Measurements from ENCODE around the gene NCF4. TPM values are rescaled to one million over a fixed set of nuclear protein-coding genes. Genes with fewer than 3 reads are reported as not detected.

The NCF4 gene
- total and polyA plus RNA-seq, 2 donors (not counting 1 experiment from before 2014, with no cell fraction given) = 118 to 175 TPM

DNA sequence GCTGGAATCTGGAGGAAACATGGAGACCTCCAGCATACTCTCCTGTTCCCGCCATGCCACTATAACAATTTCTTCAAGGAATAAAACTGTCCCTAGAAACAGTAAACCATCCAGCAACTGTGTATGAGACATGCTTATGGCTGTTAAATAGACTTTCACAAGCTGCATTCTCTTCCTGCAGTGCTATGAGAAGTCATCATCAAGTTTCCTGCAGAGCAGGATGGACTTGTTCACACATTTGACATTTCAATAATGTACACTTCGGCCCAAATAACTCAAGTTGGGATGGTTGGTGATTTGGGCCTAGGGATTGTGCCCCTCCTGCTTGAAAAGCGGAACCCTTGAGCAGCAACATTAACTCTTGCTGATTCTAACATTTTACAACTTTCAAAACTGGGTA, 32.5 kb downstream of the NCF4 start:
- no peak overlapping the region for H3K9ac ChIP-seq (ENCODE audit: low read length)
- Mint-ChIP-seq H3K9me3 (ENCODE audit: insufficient read depth) (peaks cover 7% of the 10 kb centered on the region), H3K4me3 (no peak overlapping the region), H3K27me3 (no peaks in the 10 kb centered on the region), H3K4me1 (no peaks in the 10 kb centered on the region), H3K27ac (no peak overlapping the region)
- no peak overlapping the region for H3K4me2 ChIP-seq (replicated peaks; ENCODE audit: low read depth, low read length, poor library complexity, severe bottlenecking)
- ChIA-PET POLR2A (no interaction called here), CTCF (no interaction called here)
- no peak for ATAC-seq (ENCODE audit: low read depth)
- TF ChIP-seq EZH2 (IDR thresholded peaks at IDR 0.05; ENCODE audit: borderline replicate concordance, insufficient read depth, low read depth, low read length, poor library complexity, severe bottlenecking) = no peak
- TF ChIP-seq, protein P1, sequence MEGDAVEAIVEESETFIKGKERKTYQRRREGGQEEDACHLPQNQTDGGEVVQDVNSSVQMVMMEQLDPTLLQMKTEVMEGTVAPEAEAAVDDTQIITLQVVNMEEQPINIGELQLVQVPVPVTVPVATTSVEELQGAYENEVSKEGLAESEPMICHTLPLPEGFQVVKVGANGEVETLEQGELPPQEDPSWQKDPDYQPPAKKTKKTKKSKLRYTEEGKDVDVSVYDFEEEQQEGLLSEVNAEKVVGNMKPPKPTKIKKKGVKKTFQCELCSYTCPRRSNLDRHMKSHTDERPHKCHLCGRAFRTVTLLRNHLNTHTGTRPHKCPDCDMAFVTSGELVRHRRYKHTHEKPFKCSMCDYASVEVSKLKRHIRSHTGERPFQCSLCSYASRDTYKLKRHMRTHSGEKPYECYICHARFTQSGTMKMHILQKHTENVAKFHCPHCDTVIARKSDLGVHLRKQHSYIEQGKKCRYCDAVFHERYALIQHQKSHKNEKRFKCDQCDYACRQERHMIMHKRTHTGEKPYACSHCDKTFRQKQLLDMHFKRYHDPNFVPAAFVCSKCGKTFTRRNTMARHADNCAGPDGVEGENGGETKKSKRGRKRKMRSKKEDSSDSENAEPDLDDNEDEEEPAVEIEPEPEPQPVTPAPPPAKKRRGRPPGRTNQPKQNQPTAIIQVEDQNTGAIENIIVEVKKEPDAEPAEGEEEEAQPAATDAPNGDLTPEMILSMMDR (IDR thresholded peaks at IDR 0.05) = no peak
- no peak overlapping the region for H2AFZ ChIP-seq (ENCODE audit: insufficient read depth, low read depth, low read length, poor library complexity, severe bottlenecking)
- no peak for DNase-seq
- no peaks in the 10 kb centered on the region for H4K20me1 ChIP-seq (ENCODE audit: control insufficient read depth, insufficient read depth, low read length, poor library complexity, severe bottlenecking)
- H3K9me3 ChIP-seq (ENCODE audit: control extremely low read depth in 1 of 3, control insufficient read depth in 2 of 3, insufficient read depth in 1 of 3, low read length in 2 of 3) = peaks cover 0 to 14% (median 8%) of the 10 kb centered on the region in 3 donors
- H3K27me3 ChIP-seq (replicated peaks in 1 of 4; ENCODE audit: control extremely low read depth in 1 of 4, control insufficient read depth in 3 of 4, insufficient read depth in 4 of 4, low read length in 3 of 4) = no peaks in the 10 kb centered on the region
- no peak overlapping the region for H3K4me3 ChIP-seq (ENCODE audit: control extremely low read depth in 1 of 5, extremely low read depth in 1 of 5, insufficient read depth in 1 of 5, low read depth in 2 of 5, low read length in 4 of 5)
- no peaks in the 10 kb centered on the region for H3K36me3 ChIP-seq (replicated peaks in 1 of 2; ENCODE audit: control extremely low read depth in 1 of 2, control insufficient read depth in 1 of 2, extremely low read depth in 1 of 2, insufficient read depth in 2 of 2, low read length in 1 of 2)
- H3K4me1 ChIP-seq (ENCODE audit: control insufficient read depth in 2 of 2, insufficient read depth in 2 of 2, low read length in 2 of 2) = no peaks in the 10 kb centered on the region
- H3K27ac ChIP-seq (ENCODE audit: low read length in 2 of 2) = no peak overlapping the region
- no peaks in the 10 kb centered on the region for H3K79me2 ChIP-seq (ENCODE audit: control insufficient read depth, insufficient read depth, low read length)
- intact Hi-C loops (cut with micrococcal nuclease) = no loop called here
- no CpG with 5 or more reads among the region's 3 CpGs for WGBS (ENCODE audit: insufficient coverage)

DNA sequence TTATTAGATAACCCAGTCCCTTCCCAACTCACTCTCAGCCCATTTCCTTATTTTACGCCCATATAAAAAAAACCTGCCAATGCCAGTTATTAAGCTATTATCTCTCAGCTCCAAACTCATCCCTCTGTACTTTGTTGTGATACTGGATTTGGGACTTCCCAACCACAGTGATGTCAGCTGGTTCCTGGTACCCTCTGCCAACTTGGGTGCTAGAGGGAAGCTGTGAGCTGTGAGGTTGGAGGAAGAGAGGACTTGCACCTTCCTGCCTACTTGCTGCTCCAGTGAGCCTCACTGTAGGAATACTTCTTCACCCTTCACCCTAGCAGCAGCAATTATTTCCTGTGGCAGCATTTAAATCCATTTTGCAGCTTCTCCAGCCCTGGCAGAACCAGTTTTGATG, 33.5 kb downstream of the NCF4 start:
- Mint-ChIP-seq H3K9me3 (ENCODE audit: insufficient read depth) (peaks cover 7% of the 10 kb centered on the region), H3K27ac (no peak overlapping the region), H3K4me1 (no peaks in the 10 kb centered on the region), H3K27me3 (no peaks in the 10 kb centered on the region), H3K4me3 (no peak overlapping the region)
- TF ChIP-seq, protein P1 (IDR thresholded peaks at IDR 0.05) = no peak
- TF ChIP-seq EZH2 (IDR thresholded peaks at IDR 0.05; ENCODE audit: borderline replicate concordance, insufficient read depth, low read depth, low read length, poor library complexity, severe bottlenecking) = no peak
- no peaks in the 10 kb centered on the region for H4K20me1 ChIP-seq (ENCODE audit: control insufficient read depth, insufficient read depth, low read length, poor library complexity, severe bottlenecking)
- no peak overlapping the region for H3K9ac ChIP-seq (ENCODE audit: low read length)
- no peak overlapping the region for H3K4me2 ChIP-seq (replicated peaks; ENCODE audit: low read depth, low read length, poor library complexity, severe bottlenecking)
- H3K36me3 ChIP-seq (replicated peaks in 1 of 2; ENCODE audit: control extremely low read depth in 1 of 2, control insufficient read depth in 1 of 2, extremely low read depth in 1 of 2, insufficient read depth in 2 of 2, low read length in 1 of 2) = no peaks in the 10 kb centered on the region
- no peak overlapping the region for H2AFZ ChIP-seq (ENCODE audit: insufficient read depth, low read depth, low read length, poor library complexity, severe bottlenecking)
- no peaks in the 10 kb centered on the region for H3K4me1 ChIP-seq (ENCODE audit: control insufficient read depth in 2 of 2, insufficient read depth in 2 of 2, low read length in 2 of 2)
- ATAC-seq (ENCODE audit: low read depth) (no peak), DNase-seq (no peak)
- H3K9me3 ChIP-seq (ENCODE audit: control extremely low read depth in 1 of 3, control insufficient read depth in 2 of 3, insufficient read depth in 1 of 3, low read length in 2 of 3) = peaks cover 0 to 19% (median 8%) of the 10 kb centered on the region in 3 donors
- no peak overlapping the region for H3K4me3 ChIP-seq (ENCODE audit: control extremely low read depth in 1 of 5, extremely low read depth in 1 of 5, insufficient read depth in 1 of 5, low read depth in 2 of 5, low read length in 4 of 5)
- POLR2A ChIA-PET = no interaction called here
- intact Hi-C loops (cut with micrococcal nuclease) = no loop called here
- no peak overlapping the region for H3K27ac ChIP-seq (ENCODE audit: low read length in 2 of 2)
- no peaks in the 10 kb centered on the region for H3K27me3 ChIP-seq (replicated peaks in 1 of 4; ENCODE audit: control extremely low read depth in 1 of 4, control insufficient read depth in 3 of 4, insufficient read depth in 4 of 4, low read length in 3 of 4)
- CTCF ChIA-PET = interaction anchor here (0.5 kb wide), 1 partner anchor 666 kb away, joined by 3 read pairs; the partner anchor contains the start of gene CDC42EP1
- H3K79me2 ChIP-seq (ENCODE audit: control insufficient read depth, insufficient read depth, low read length) = no peaks in the 10 kb centered on the region
- no CpG with 5 or more reads among the region's 1 CpG for WGBS (ENCODE audit: insufficient coverage)

Measured in B cell (primary cell).